NOMO-1 (cell line): ENCODE measurements around the gene LRP1B.

Experiments
- DNase-seq, 2 experiments: peaks; one replicate each; lab custom pipeline; 2025; ENCODE audit not compliant: unreplicated experiment in 2 of 2; lab: John Stamatoyannopoulos, UW

Gene LRP1B

GRCh38 chr2:142042536-142043199 lies 88.1 kb downstream of the LRP1B start:
- DNase-seq = no peak

GRCh38 chr2:142041996-142042395 lies 88.8 kb downstream of the LRP1B start:
- no peak for DNase-seq

- DNase-seq = no peak
Measured at GRCh38 chr2:142041105-142041504, 89.7 kb downstream of the LRP1B start.

GRCh38 chr2:142040556-142040955 lies 90.3 kb downstream of the LRP1B start:
- no peak for DNase-seq

- DNase-seq = no peak
Measured at GRCh38 chr2:142038826-142039225, 92.0 kb downstream of the LRP1B start.

GRCh38 chr2:142037744-142038143 lies 93.1 kb downstream of the LRP1B start:
- DNase-seq = no peak

GRCh38 chr2:142037066-142037465 lies 93.8 kb downstream of the LRP1B start:
- no peak for DNase-seq

GRCh38 chr2:142033393-142033792 lies 97.4 kb downstream of the LRP1B start:
- DNase-seq = no peak

- DNase-seq = no peak
Measured at GRCh38 chr2:142031656-142032055, 99.2 kb downstream of the LRP1B start.

GRCh38 chr2:142030735-142031134 lies 100.1 kb downstream of the LRP1B start:
- DNase-seq = no peak

GRCh38 chr2:142029974-142030373 lies 100.8 kb downstream of the LRP1B start:
- DNase-seq = no peak

GRCh38 chr2:142025394-142025793 lies 105.4 kb downstream of the LRP1B start:
- no peak for DNase-seq

GRCh38 chr2:142020368-142020767 lies 110.4 kb downstream of the LRP1B start:
- DNase-seq = no peak

GRCh38 chr2:142014536-142014935 lies 116.3 kb downstream of the LRP1B start:
- DNase-seq = peak in 1 of 2 experiments; percentile 15

GRCh38 chr2:142012797-142013196 lies 118.0 kb downstream of the LRP1B start:
- DNase-seq = no peak

- DNase-seq = no peak
Measured at GRCh38 chr2:142010477-142011270, 120.1 kb downstream of the LRP1B start.

GRCh38 chr2:142008135-142008744 lies 122.6 kb downstream of the LRP1B start:
- DNase-seq = no peak

GRCh38 chr2:141994066-141994465 lies 136.8 kb downstream of the LRP1B start:
- no peak for DNase-seq

- DNase-seq = no peak
Measured at GRCh38 chr2:141992695-141993094, 138.1 kb downstream of the LRP1B start.

GRCh38 chr2:141968433-141968832 lies 162.4 kb downstream of the LRP1B start:
- peak; percentile 16 to 72 for DNase-seq

- no peak for DNase-seq
Measured at GRCh38 chr2:141967980-141968379, 162.8 kb downstream of the LRP1B start.

GRCh38 chr2:141967503-141967902 lies 163.3 kb downstream of the LRP1B start:
- DNase-seq = no peak
